GM12801 (cell line): ENCODE data around the gene WDR72.

Source experiments
- TF ChIP-seq, protein P1 (sequence below): IDR thresholded peaks from one replicate; pipeline ENCODE4 v1.5.1; 2011; ENCODE audit warnings: control low read depth; ENCODE audit not compliant: insufficient read length; ENCODE audit errors: extremely low read depth

The WDR72 gene

DNA sequence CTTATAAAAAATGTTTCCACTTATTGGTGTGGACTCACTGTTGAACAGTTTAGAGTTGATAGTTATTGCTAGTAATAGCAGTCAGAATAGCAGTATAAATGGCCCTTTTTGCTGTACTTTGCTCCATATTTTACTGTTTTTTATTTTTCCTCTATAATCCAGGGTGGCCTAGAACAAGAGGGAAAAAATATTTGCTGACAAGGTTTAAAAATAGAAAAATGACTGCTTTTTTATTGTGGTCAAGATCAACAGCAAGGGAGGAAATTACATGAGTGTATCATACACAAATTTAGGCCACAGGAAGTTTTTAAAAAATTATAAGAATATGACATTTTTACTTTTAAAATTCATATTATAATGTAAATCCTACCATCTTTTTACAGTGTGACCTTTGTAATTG lies 269.1 kb downstream of the WDR72 start:
- TF ChIP-seq, protein P1, sequence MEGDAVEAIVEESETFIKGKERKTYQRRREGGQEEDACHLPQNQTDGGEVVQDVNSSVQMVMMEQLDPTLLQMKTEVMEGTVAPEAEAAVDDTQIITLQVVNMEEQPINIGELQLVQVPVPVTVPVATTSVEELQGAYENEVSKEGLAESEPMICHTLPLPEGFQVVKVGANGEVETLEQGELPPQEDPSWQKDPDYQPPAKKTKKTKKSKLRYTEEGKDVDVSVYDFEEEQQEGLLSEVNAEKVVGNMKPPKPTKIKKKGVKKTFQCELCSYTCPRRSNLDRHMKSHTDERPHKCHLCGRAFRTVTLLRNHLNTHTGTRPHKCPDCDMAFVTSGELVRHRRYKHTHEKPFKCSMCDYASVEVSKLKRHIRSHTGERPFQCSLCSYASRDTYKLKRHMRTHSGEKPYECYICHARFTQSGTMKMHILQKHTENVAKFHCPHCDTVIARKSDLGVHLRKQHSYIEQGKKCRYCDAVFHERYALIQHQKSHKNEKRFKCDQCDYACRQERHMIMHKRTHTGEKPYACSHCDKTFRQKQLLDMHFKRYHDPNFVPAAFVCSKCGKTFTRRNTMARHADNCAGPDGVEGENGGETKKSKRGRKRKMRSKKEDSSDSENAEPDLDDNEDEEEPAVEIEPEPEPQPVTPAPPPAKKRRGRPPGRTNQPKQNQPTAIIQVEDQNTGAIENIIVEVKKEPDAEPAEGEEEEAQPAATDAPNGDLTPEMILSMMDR: no peak

GRCh38 chr15:53482055-53482454 lies 277.4 kb downstream of the WDR72 start:
- TF ChIP-seq, protein P1: no peak

DNA sequence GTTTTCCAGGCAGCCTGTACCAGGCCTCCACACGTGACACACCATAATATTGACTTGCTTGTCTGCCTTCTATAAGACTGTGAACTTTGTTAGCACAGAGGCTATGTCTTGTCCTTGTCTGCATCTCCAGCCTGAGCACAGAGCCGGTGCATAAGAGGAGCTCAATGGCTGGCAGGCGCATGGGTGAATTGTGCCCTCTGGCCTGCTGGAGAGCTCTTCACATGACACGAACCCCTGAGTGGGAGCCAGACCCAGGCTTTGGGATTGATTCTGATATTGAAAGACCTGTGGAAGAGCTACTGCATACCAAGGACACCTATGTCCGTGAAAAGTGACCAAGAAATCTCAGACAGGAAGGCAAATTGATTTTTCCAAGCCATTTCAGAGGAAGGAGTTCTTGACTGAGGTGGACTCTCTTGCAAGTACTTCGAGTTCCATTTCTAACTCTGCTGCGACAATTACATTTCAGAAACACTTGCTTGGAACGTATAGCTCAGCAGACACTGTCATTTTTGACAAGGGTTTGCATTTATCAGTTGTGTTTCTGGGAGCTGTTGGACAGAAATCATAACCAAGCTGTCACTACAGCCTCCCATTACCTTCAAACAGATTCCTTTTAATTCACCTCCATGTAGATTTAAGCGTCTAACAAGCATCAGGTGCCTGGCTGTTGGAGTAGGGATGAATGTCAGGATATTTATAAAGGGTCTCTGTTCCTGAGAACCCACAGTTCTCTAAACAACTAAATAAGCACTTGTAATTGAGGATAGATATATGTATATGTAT lies 281.3 kb downstream of the WDR72 start:
- TF ChIP-seq, protein P1: no peak

DNA sequence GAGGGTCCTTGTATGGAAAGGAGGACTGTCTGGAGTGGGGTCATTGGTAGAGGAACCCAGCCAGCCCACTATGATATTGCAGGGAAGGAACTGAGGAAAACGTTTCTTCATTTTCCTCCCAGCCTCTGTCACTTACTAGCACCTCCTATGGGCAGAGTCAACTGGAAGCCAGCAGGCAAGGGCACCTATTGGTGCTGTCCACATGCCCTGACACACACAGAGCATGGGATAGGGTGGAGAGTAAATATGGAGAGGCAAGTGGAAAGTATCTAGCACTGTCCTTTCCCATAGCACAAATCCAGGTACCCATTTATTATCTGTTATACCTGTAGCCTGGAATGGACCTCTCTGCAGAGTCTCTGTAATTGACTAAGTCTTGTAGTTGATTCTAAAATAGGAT lies 285.6 kb downstream of the WDR72 start:
- TF ChIP-seq, protein P1: no peak

GRCh38 chr15:53473435-53473834 lies 286.0 kb downstream of the WDR72 start:
- TF ChIP-seq, protein P1: no peak

- TF ChIP-seq, protein P1: no peak
Observed at GRCh38 chr15:53472883-53473282, 286.6 kb downstream of the WDR72 start.

DNA sequence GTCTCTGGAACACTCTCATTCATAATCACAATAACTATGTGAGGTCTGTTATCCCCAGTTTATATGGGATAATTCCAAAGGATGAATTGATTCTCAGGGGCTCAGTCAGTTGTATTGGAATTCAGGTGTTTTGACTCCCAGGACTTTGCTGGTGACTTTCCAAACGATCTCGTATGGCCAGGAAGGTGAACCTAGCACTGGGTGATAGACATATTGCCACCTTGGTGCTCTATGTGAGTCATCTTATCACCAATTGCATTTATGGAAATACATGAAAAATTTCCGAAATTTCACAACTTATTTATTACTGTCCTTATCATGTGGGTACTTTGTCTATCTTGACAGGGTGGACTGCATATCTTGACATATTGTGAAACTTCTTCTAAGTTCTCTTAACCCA lies 287.3 kb downstream of the WDR72 start:
- TF ChIP-seq, protein P1: no peak
